H1 (cell line): Measurements from ENCODE around the gene PGD. TPM values are rescaled to one million over a fixed set of nuclear protein-coding genes. Genes with fewer than 3 reads are reported as not detected.

Experiments used
- CTCF ChIA-PET: fragments of 300-600 bp; sonication (Branson Sonifier 250); formaldehyde crosslinking; loops from one replicate; lab custom pipeline; 2021; ENCODE audit not compliant: partially characterized antibody; lab: Charles Lee
- POLR2A ChIA-PET: fragments of 300-600 bp; sonication (Branson Sonifier 250); formaldehyde crosslinking; loops from one replicate; lab custom pipeline; 2021; ENCODE audit warnings: inconsistent platforms; ENCODE audit not compliant: partially characterized antibody; lab: Charles Lee
- DNase-seq, 2 experiments: peaks; one replicate each; pipeline versions ENCODE4 v3.0.0 to v3.0.0-alpha.2; 2010 to 2022; ENCODE audit warnings: low spot score in 2 of 2, low read depth in 1 of 2, mixed read lengths in 1 of 2
- FAIRE-seq: peaks from 2 replicates; lab custom pipeline; 2011; peaks lifted over from hg19 to GRCh38; lab: Jason Lieb, UNC
- H2AFZ ChIP-seq: 2 replicates; pipeline ENCODE4 v1.8.1; 2012; ENCODE audit warnings: low read length, inconsistent platforms
- H2AK5ac ChIP-seq: 2 replicates; pipeline ENCODE4 v1.6.1; 2013; ENCODE audit warnings: low read depth, low read length
- H2BK120ac ChIP-seq: replicated peaks from 2 replicates; pipeline ENCODE3; 2013; ENCODE audit warnings: low read depth, low read length, inconsistent platforms
- H2BK12ac ChIP-seq: 2 replicates; pipeline ENCODE4 v1.6.1; 2013; ENCODE audit warnings: low read depth, low read length
- H2BK15ac ChIP-seq: 2 replicates; pipeline ENCODE4 v1.6.1; 2013; ENCODE audit warnings: low read length
- H2BK20ac ChIP-seq: 2 replicates; pipeline ENCODE4 v1.6.1; 2013; ENCODE audit warnings: low read length
- H2BK5ac ChIP-seq: 2 replicates; pipeline ENCODE4 v1.6.1; 2013; ENCODE audit warnings: low read depth, low read length
- H3K14ac ChIP-seq: 2 replicates; pipeline ENCODE4 v1.6.1; 2013; ENCODE audit warnings: inconsistent platforms; ENCODE audit not compliant: insufficient read length
- H3K18ac ChIP-seq: 2 replicates; pipeline ENCODE4 v1.6.1; 2013; ENCODE audit warnings: low read length; ENCODE audit errors: extremely low read depth
- H3K23ac ChIP-seq: 2 replicates; pipeline ENCODE4 v1.6.1; 2013; ENCODE audit warnings: inconsistent platforms; ENCODE audit not compliant: insufficient read length
- H3K23me2 ChIP-seq: 2 replicates; pipeline ENCODE4 v1.6.1; 2013; ENCODE audit warnings: low read depth, low read length
- H3K27ac ChIP-seq: 2 replicates; pipeline ENCODE4 v1.6.1; 2011; ENCODE audit warnings: low read depth, low read length, inconsistent platforms
- H3K27me3 ChIP-seq, 4 experiments: replicated peaks in 1 of 4; 1 replicate in 1 of 4; 2 replicates in 3 of 4; pipeline versions ENCODE4 v1.6.1 to v1.8.1; 2011 to 2013; ENCODE audit warnings: low read length in 3 of 4, mild to moderate bottlenecking in 3 of 4, inconsistent platforms in 2 of 4, mixed read lengths in 2 of 4, moderate library complexity in 1 of 4; ENCODE audit not compliant: control insufficient read depth in 3 of 4, insufficient read depth in 3 of 4; ENCODE audit errors: extremely low read depth in 1 of 4
- H3K36me3 ChIP-seq, 4 experiments: 2 replicates each; pipeline versions ENCODE4 v1.6.1 to v1.8.1; 2011 to 2013; ENCODE audit warnings: mild to moderate bottlenecking in 4 of 4, low read length in 3 of 4, moderate library complexity in 2 of 4, control low read depth in 1 of 4, inconsistent platforms in 1 of 4; ENCODE audit not compliant: insufficient read depth in 4 of 4, control insufficient read depth in 2 of 4
- H3K4ac ChIP-seq: replicated peaks from 2 replicates; pipeline ENCODE3; 2013; ENCODE audit warnings: low read length, low read depth, mixed read lengths, inconsistent platforms; ENCODE audit not compliant: insufficient read length
- H3K4me1 ChIP-seq, 4 experiments: replicated peaks in 1 of 4; 1 replicate in 1 of 4; 2 replicates in 3 of 4; pipeline versions ENCODE4 v1.6.1 to v1.8.1; 2011 to 2013; ENCODE audit warnings: low read length in 3 of 4, inconsistent platforms in 2 of 4, mixed read lengths in 1 of 4; ENCODE audit not compliant: insufficient read depth in 4 of 4, control insufficient read depth in 3 of 4
- H3K4me2 ChIP-seq, 2 experiments: 2 replicates each; pipeline versions ENCODE4 v1.6.1 to v1.8.1; 2011 to 2013; ENCODE audit warnings: low read depth in 2 of 2, low read length in 2 of 2, control low read depth in 1 of 2, inconsistent platforms in 1 of 2, mild to moderate bottlenecking in 1 of 2; ENCODE audit not compliant: insufficient read depth in 1 of 2
- H3K4me3 ChIP-seq, 4 experiments: fragments of 200-600, 300-600 bp in 1 of 4; sonication (generic), shearing (Covaris generic), sonication (Bioruptor Twin) in 1 of 4; 2 replicates each; pipeline versions ENCODE4 v1.5.1 to v1.8.1; 2011 to 2016; ENCODE audit warnings: low read length in 4 of 4, low read depth in 3 of 4, control low read depth in 2 of 4, inconsistent platforms in 2 of 4, mild to moderate bottlenecking in 2 of 4, mixed read lengths in 1 of 4, moderate library complexity in 1 of 4; ENCODE audit not compliant: insufficient read depth in 2 of 4; ENCODE audit errors: extremely low read depth in 1 of 4
- H3K56ac ChIP-seq: replicated peaks from 2 replicates; pipeline ENCODE3; 2013; ENCODE audit warnings: low read depth, mild to moderate bottlenecking, mixed read lengths, low read length, inconsistent platforms; ENCODE audit not compliant: insufficient read length
- H3K79me1 ChIP-seq: 2 replicates; pipeline ENCODE4 v1.6.1; 2013; ENCODE audit warnings: low read depth, low read length, control low read depth
- H3K79me2 ChIP-seq, 2 experiments: 2 replicates each; pipeline versions ENCODE4 v1.6.1 to v1.8.1; 2012 to 2013; ENCODE audit warnings: low read length in 2 of 2, mild to moderate bottlenecking in 2 of 2, inconsistent platforms in 1 of 2; ENCODE audit not compliant: insufficient read depth in 2 of 2, control insufficient read depth in 1 of 2
- H3K9ac ChIP-seq, 4 experiments: replicated peaks in 1 of 4; 1 replicate in 1 of 4; 2 replicates in 3 of 4; pipeline versions ENCODE4 v1.6.1 to v1.8.1; 2011 to 2013; ENCODE audit warnings: low read depth in 3 of 4, low read length in 3 of 4, control low read depth in 2 of 4, mild to moderate bottlenecking in 2 of 4, moderate library complexity in 2 of 4, inconsistent platforms in 1 of 4; ENCODE audit errors: extremely low read depth in 1 of 4
- H3K9me3 ChIP-seq, 2 experiments: 2 replicates each; pipeline versions ENCODE4 v1.6.1 to v1.8.1; 2012 to 2013; ENCODE audit warnings: mild to moderate bottlenecking in 2 of 2, moderate library complexity in 2 of 2, control low read depth in 1 of 2, inconsistent platforms in 1 of 2, low read depth in 1 of 2, low read length in 1 of 2, mixed read lengths in 1 of 2; ENCODE audit not compliant: insufficient read depth in 2 of 2
- H4K20me1 ChIP-seq, 2 experiments: replicated peaks in 1 of 2; 2 replicates each; pipeline versions ENCODE3 to v1.8.1; 2011 to 2013; ENCODE audit warnings: inconsistent platforms in 2 of 2, low read length in 2 of 2, mild to moderate bottlenecking in 1 of 2; ENCODE audit not compliant: insufficient read depth in 2 of 2, control insufficient read depth in 1 of 2
- H4K5ac ChIP-seq: 2 replicates; pipeline ENCODE4 v1.6.1; 2013; ENCODE audit warnings: low read length, low read depth, mixed read lengths, inconsistent platforms; ENCODE audit not compliant: insufficient read length
- H4K8ac ChIP-seq: 2 replicates; pipeline ENCODE4 v1.8.0; 2013; ENCODE audit warnings: mild to moderate bottlenecking, moderate library complexity, low read length, inconsistent platforms; ENCODE audit not compliant: insufficient read depth; ENCODE audit errors: extremely low read depth
- H4K91ac ChIP-seq: replicated peaks from 2 replicates; pipeline ENCODE3; 2013; ENCODE audit warnings: low read length, mixed read lengths, inconsistent platforms; ENCODE audit not compliant: insufficient read length
- BCL11A ChIP-seq, 2 experiments: IDR thresholded peaks; one replicate each; pipeline ENCODE4 v1.6.1; 2011; ENCODE audit warnings: low read depth in 2 of 2, low read length in 2 of 2, mild to moderate bottlenecking in 2 of 2
- CHD2 ChIP-seq: IDR thresholded peaks from 2 replicates; pipeline ENCODE4 v1.6.1; 2012; ENCODE audit warnings: low read length, improper control_type of control experiment
- JUND ChIP-seq: IDR thresholded peaks from 2 replicates; pipeline ENCODE4 v1.6.1; 2011; ENCODE audit warnings: mild to moderate bottlenecking, improper control_type of control experiment, low read length
- PHF8 ChIP-seq: fragments of 200-600 bp; sonication (generic); conservative IDR thresholded peaks from 2 replicates; pipeline ENCODE4 v1.7.1; 2012; ENCODE audit warnings: low read depth, mild to moderate bottlenecking, inconsistent platforms, low read length, moderate library complexity
- RAD21 ChIP-seq, 2 experiments: IDR thresholded peaks in 1 of 2; conservative IDR thresholded peaks in 1 of 2; 2 replicates each; pipeline ENCODE4 v1.6.1; 2011; ENCODE audit warnings: low read depth in 2 of 2, low read length in 2 of 2, improper control_type of control experiment in 1 of 2, inconsistent platforms in 1 of 2, mild to moderate bottlenecking in 1 of 2, moderate library complexity in 1 of 2
- RNF2 ChIP-seq: fragments of 200-900, 300-1000 bp; sonication (generic); IDR thresholded peaks from 2 replicates; pipeline ENCODE4 v1.7.1; 2016; ENCODE audit warnings: borderline replicate concordance, low read depth, mild to moderate bottlenecking, antibody characterized with exemption, low read length; ENCODE audit not compliant: poor library complexity, severe bottlenecking; ENCODE audit errors: missing control alignments
- SRF ChIP-seq: IDR thresholded peaks from 2 replicates; pipeline ENCODE4 v1.6.1; 2011; ENCODE audit warnings: mild to moderate bottlenecking, low read depth, low read length, moderate library complexity
- WGBS, 2 experiments: shearing (Covaris generic) in 1 of 2; methylation state at CpG; one replicate each; pipeline versions ENCODE4 v1.1.6 to v1.1.7; 2013 to 2015; ENCODE audit warnings: low lambda C conversion rate in 2 of 2, mixed read lengths in 2 of 2, inconsistent platforms in 1 of 2, low coverage in 1 of 2, missing lambda C conversion rate in 1 of 2; ENCODE audit not compliant: insufficient replicate concordance in 2 of 2, insufficient coverage in 1 of 2, insufficient read length in 1 of 2; ENCODE audit errors: extremely low coverage in 1 of 2, missing lambda C conversion rate in 1 of 2; 5-methylcytosine and 5-hydroxymethylcytosine counted together
- polyA plus RNA-seq, 7 experiments: library from polyadenylated mRNA; depleted of rRNA in 3 of 7; stranded (reverse) in 5 of 7; unstranded in 2 of 7; fragments of >200 nt in 5 of 7; fragments of 200-250 nt in 2 of 7; gene quantifications; 1 replicate in 5 of 7; 2 replicates in 1 of 7; 4 replicates in 1 of 7; pipeline versions ENCODE4 v1.2.1 to v1.2.3, GENCODE V29; 2011 to 2013; ENCODE audit warnings: missing spikeins in 2 of 7, mixed read lengths in 2 of 7
- total RNA-seq: library from RNA; stranded (reverse); fragmentation: NEBNext Ultra II Directional; extraction: Animal tissue kit (Norgen Biotek cat#: 25700); gene quantifications from 2 replicates; pipeline ENCODE4 v1.2.1, GENCODE V29; 2021

PGD gene
- total and polyA plus RNA-seq, 2 of the 8 experiments (the other 6 are each of a cell fraction or from before 2014, with no cell fraction given), result 191 to 331 TPM

GRCh38 chr1:10379101-10379620, 19.7 kb upstream of the PGD start:
- no peaks in the 10 kb centered on the region for H3K27me3 ChIP-seq
- H2AK5ac ChIP-seq, result no peak overlapping the region
- H3K79me2 ChIP-seq, result no peaks in the 10 kb centered on the region
- no peaks in the 10 kb centered on the region for H4K20me1 ChIP-seq
- 95% methylated on average over 10 of the region's 10 CpGs; no CpG with 5 or more reads in 1 of the 2 experiments for WGBS, 2 experiments
- no peaks in the 10 kb centered on the region for H3K9me3 ChIP-seq
- no peak for FAIRE-seq
- no peak overlapping the region for H3K4me2 ChIP-seq
- no peak overlapping the region for H4K91ac ChIP-seq
- no peak overlapping the region for H4K5ac ChIP-seq
- H2AFZ ChIP-seq, result no peak overlapping the region
- no peak for DNase-seq
- no peak overlapping the region for H3K14ac ChIP-seq
- ChIA-PET POLR2A (no interaction called here), CTCF (interaction anchor here (1.0 to 2.3 kb wide), 3 partner anchors 9 to 51 kb away, joined by 3 to 18 read pairs (median 10); partner anchors contain the start of gene CENPS)
- H4K8ac ChIP-seq, result no peak overlapping the region
- H3K18ac ChIP-seq, result no peak overlapping the region
- no peak overlapping the region for H3K56ac ChIP-seq
- no peak overlapping the region for H3K27ac ChIP-seq
- no peaks in the 10 kb centered on the region for H3K4me1 ChIP-seq
- H2BK15ac ChIP-seq, result no peak overlapping the region
- no peak overlapping the region for H3K4me3 ChIP-seq
- H3K79me1 ChIP-seq, result no peaks in the 10 kb centered on the region; the same call in 1 of the 2 replicates
- H2BK12ac ChIP-seq, result no peak overlapping the region
- peaks cover 10 to 34% (median 27%) of the 10 kb centered on the region in 4 experiments; a peak in 6 of 8 replicates for H3K36me3 ChIP-seq
- no peak overlapping the region for H3K23ac ChIP-seq
- no peak overlapping the region for H2BK20ac ChIP-seq
- H2BK5ac ChIP-seq, result no peak overlapping the region
- H2BK120ac ChIP-seq, result no peak overlapping the region
- no peak overlapping the region for H3K4ac ChIP-seq
- no peaks in the 10 kb centered on the region for H3K23me2 ChIP-seq
- no peak overlapping the region for H3K9ac ChIP-seq
- TF ChIP-seq BCL11A (IDR thresholded peaks at IDR 0.05; ENCODE audit: low read depth in 2 of 2, low read length in 2 of 2), result no peak
- no peak for TF ChIP-seq SRF
- TF ChIP-seq PHF8, result no peak
- no peak for TF ChIP-seq RNF2
- TF ChIP-seq RAD21 (IDR thresholded peaks at IDR 0.05 in 1 of 2, conservative IDR thresholded peaks at IDR 0.05 in 1 of 2; ENCODE audit: low read depth in 2 of 2, low read length in 2 of 2), result no peak
- TF ChIP-seq CHD2, result no peak
- no peak for TF ChIP-seq JUND
